ENCODE measurements around the gene SCYL1.

The SCYL1 gene

GRCh38 chr11:65571420-65571819 is 46.5 kb downstream of the SCYL1 start:
- no peak for DNase-seq (ENCODE audit: low read depth)

GRCh38 chr11:65571940-65572339 is 47.1 kb downstream of the SCYL1 start:
- no peak for DNase-seq (ENCODE audit: low read depth)

GRCh38 chr11:65572356-65573051 is 47.6 kb downstream of the SCYL1 start, which contains the start of gene FAM89B:
FAM89B (plus strand) TSS chr11:65572538; CDS start chr11:65572670, 132 bp downstream.
- peak; percentile 85 for DNase-seq (ENCODE audit: low read depth)

- DNase-seq (ENCODE audit: low read depth) = no peak
Measured at GRCh38 chr11:65573391-65574079, 48.7 kb downstream of the SCYL1 start.

GRCh38 chr11:65574109-65574810 is 49.4 kb downstream of the SCYL1 start:
- peak; percentile 56 for DNase-seq (ENCODE audit: low read depth)

DNA sequence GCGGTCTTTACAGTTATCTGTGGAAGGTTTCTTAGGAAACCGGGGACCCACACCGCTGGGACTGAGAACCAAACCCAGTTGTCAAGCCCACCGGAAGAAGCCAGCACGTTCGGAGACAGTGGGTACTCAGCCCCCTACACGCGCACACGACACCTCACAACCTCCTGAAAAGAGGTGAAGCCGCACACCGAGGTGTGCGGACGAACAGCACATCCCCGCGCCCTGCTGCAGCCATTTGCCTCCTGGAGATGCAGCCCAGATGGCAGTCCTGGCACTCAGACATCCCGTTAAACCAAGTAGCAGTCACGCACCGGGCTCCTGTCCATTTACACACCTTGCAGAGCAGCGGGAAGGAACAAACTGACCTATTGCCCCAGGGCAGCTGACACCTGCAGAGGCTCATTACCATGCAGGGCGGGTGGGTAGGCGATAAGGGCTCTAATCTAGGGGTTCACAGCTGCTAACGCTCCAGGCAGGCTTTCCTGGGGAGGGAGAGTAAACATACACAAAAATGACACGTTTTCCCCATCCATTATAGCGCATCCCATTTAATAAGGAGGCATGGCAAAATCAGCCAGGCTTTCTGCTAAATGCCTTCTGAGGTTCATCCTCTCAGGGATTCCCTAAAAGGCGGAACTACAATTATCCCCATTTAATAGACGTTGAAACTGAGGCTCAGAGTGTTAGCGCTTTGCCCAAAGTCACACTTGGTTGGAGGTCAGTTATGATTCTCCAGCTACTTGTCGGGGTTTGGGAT is 50.1 kb downstream of the SCYL1 start:
- DNase-seq (ENCODE audit: low read depth) = no peak

DNA sequence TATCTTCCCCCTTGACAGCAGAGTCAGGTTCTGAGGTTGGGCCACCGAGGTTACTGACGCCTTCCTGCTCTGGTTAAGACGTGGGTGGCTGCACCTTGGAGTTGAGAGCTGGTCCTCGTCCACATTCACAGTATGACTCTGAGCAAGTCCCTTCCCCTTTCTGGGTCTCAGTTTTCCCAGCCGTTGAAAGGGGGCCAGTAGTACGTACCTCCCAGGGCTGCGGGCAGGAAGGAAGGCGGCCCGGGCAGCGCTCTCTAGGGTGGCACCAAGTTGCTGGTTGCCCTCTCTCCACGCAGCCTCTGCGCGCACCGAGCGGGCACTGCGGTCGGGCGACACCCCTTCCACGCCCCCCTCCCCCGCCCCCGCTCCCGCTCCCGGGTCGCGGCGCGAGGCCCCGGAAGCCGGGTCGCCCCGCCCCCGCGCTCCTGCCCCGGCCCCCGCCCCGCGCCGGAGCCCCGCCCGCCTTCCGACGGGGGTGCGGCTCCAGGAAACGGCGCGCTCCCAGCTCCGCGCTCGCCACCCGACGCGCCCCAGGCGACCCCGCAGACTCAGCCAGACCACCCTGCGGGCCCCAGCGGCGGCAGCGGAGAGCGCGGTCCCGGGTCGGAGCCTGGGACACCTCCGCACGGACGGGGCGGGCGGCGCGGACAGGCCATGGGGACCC is 50.8 kb downstream of the SCYL1 start, which contains the start of gene EHBP1L1:
Gene EHBP1L1 (plus strand): TSS at position 486 of the 664 bp plus-strand sequence. CDS start 250 bp downstream, outside the sequence.
- DNase-seq (ENCODE audit: low read depth) = peak; percentile 43

DNA sequence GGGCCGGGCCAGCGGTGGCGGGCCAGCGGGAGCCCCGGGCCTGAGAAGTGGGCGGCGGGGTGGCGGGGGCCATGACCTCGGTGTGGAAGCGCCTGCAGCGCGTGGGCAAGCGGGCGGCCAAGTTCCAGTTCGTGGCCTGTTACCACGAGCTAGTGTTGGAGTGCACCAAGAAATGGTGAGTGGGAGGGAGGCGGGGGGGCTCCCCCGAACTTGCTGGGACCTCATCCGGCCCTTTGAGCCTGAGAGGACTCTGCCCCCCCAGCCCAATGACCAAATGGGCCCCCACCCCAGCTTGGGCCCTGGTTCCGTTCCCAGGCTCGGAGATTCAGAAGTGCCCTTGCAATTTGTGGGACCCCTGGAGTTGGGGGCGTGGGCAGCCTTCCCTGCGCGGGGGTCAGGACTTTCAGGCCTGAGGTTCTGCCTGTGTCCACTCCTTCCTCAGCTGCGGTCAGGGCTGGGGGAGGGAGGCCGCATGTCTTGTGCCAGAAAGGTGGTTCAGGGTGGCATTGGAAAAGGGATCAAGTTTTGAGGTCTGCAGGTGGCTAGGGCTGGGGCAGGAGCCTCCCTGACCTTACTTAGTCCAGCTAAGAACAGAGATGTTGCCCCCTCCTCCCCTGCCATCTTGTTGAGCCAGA is 51.5 kb downstream of the SCYL1 start:
- no peak for DNase-seq (ENCODE audit: low read depth)

DNA sequence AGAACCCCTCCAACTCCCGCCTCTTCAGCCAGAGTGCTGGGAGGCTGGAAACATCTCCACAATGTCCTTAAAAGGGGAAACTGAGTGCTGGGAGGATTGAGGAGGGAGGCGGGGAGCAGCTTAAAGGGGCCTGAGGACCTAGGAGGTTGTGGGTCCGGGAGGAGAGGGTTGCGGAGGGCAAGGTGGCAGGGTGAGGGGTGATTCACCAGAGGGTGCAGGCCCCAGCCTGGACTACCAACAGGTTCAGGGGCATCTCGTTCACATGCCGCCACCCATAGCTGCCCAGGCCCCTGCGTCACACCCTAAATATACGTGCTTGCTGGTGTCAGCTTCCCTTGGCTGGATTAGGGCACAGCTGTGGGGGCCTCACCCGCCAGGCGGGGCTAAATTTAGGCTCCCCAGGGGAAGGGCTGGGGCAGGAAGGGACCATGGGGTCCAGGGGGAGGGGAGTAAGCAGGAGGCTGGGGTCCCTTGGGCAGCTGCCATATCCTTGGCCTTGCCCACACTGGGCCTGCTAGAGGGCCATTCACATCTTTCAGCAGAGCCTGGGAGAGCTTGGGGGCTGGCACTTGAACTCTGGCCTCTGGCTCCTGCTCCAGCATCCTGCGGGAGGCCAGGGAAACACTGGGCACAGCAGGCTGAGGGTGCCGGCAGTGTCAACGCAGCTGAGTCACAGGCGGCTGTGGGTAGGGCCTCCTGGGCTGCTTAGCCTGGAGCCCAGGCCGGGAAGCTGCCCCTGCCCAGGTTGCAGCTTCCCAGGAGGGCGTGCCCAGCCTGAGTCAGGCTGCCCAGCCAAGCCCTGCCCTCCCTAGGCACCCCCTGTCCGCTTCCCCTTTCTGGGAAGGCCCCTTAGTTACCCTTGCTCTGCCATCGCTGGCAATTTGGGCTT is 52.2 kb downstream of the SCYL1 start:
- no peak for DNase-seq (ENCODE audit: low read depth)

DNA sequence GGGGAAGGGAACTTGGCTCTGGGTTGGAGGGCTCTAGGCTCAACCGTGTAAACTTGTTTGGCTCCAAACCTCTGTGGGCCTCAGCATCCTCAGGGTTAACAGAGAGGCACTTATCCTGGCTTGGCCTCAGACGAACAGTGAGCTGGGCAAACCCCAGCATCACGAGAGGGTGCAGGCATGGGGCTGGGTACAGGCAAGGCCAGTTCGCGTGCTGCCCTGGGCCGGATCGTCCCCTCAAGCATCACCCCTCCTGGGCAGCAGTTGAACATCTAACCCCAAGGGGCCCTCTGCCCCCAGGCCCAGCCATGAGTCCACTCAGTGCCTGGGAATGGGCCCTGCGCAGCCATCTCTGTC is 52.9 kb downstream of the SCYL1 start:
- DNase-seq (ENCODE audit: low read depth) = no peak

DNA sequence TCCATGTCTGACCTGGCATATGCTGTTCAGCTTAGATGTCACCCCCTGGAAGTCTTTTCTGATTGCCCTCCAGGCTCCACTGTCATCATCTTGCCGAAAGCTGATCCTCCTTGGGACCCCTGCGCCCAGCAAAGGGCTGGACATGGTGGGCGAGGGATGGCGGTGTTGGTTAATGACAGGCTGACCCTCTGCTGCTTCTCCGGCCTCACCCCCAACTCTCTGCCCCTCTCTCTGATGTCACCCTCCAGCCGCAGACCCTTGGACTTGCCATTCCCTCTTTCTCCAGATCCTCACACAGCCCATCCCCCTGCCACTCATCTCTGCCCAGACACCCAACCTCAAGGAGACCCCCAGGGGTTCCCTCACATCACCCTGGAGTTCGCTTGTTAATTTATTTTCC is 53.3 kb downstream of the SCYL1 start:
- DNase-seq (ENCODE audit: low read depth) = no peak

- no peak for DNase-seq (ENCODE audit: low read depth)
Measured at GRCh38 chr11:65578667-65579066, 53.8 kb downstream of the SCYL1 start.

DNA sequence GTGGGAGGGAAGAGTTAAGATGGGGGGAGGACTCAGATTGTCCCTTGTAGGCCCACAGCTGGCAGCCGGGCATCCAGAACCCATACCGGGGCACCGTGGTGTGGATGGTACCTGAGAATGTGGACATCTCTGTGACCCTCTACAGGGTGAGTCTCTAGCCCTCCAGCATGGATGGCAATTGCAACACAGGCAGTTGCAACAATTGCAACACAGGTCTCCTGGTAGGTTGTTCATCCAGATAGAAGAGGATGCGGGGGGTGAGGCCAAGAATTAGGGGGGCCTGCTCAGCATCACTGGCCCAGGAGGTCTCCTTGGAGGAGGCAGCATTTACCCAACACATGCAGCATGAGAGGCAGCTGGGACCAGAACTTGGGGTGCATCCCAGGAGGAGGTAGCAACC is 54.4 kb downstream of the SCYL1 start:
- DNase-seq (ENCODE audit: low read depth) = no peak

GRCh38 chr11:65580031-65580692 is 55.3 kb downstream of the SCYL1 start:
- no peak for DNase-seq (ENCODE audit: low read depth)

- no peak for DNase-seq (ENCODE audit: low read depth)
Measured at GRCh38 chr11:65580756-65581155, 55.9 kb downstream of the SCYL1 start.

DNA sequence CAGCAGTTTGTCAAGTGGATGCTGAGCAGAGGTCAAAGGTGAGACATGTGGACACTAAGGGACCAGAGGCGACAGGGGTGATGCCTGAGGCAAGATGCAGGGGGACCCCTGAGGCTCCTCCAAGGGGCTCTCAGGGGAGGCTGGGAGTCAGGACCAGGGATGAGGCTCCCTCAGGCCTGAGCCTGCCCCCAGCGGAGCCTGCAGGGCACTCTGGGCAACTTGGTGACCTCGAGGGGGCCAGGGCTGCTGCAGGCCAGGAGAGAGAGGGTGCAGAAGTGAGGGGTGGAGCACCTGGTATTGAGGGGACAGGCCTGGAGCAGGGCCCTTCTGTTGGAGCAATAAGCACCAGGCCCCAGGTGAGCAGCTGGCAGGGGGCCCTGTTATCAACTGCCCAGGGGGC is 57.0 kb downstream of the SCYL1 start:
- DNase-seq (ENCODE audit: low read depth) = no peak

- DNase-seq (ENCODE audit: low read depth) = no peak
Measured at GRCh38 chr11:65583589-65583988, 58.7 kb downstream of the SCYL1 start.

- DNase-seq (ENCODE audit: low read depth) = no peak
Measured at GRCh38 chr11:65584106-65584505, 59.2 kb downstream of the SCYL1 start.

DNA sequence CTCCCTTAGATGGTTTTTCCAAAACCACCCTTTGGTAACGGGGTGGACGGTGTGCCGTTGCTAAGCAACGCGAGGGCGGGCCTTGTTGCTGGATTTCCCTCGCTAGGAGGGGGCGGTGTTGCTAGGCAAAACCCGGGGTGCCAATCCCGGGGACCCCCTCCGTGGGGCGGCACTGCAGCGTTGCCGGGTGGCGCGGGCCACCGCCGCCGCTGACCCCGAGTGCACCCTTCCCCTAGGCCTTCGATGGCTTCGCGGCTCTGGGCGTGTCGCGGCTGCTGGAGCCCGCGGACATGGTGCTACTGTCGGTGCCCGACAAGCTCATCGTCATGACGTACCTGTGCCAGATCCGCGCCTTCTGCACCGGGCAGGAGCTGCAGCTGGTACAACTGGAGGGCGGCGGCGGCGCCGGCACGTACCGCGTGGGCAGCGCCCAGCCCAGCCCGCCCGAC is 59.9 kb downstream of the SCYL1 start:
- DNase-seq (ENCODE audit: low read depth) = no peak

Data from stimulated activated CD8-positive, alpha-beta memory T cell treated with anti-CD3 and anti-CD28 coated beads, Interleukin-15, amount 100 ng/mL, for 1 hour (primary cell).